IPS DF 4.7 (cell line): ENCODE results near the gene OR4K17.
"Not testable (repeated sequence)": the region's sequence is repeated elsewhere in the genome, so short reads cannot be mapped to it uniquely, and the experiment has no call there.

Source experiments
- DNase-seq: peaks from one replicate; pipeline ENCODE4 v3.0.0-alpha.2; 2013; ENCODE audit warnings: low spot score; ENCODE audit errors: extremely low read depth

The OR4K17 gene, protein sequence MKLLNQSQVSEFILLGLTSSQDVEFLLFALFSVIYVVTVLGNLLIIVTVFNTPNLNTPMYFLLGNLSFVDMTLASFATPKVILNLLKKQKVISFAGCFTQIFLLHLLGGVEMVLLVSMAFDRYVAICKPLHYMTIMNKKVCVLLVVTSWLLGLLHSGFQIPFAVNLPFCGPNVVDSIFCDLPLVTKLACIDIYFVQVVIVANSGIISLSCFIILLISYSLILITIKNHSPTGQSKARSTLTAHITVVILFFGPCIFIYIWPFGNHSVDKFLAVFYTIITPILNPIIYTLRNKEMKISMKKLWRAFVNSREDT

DNA sequence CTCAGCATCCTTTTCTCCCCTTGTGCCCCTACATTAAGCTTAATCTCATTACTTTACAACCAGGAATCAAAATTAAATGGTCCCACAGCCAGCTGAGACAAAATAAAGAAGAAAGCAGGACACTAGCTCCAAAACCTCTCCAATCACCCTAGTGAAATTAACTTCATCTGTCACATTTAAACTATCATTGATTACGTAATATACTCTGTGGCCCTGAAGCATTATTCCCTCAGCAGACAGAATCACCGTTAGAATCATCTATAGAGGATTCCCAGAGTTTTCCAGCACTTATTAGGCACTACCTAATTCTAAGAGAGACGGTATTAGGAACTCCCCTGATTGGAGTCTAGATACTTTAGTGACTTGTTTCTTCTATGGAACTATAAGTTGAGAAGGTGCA is at the start of gene OR4K17:
Gene OR4K17 (plus strand): TSS at position 302 of the 400 bp plus-strand sequence. CDS start 6,761 bp downstream, outside the sequence.
- DNase-seq: no peak

DNA sequence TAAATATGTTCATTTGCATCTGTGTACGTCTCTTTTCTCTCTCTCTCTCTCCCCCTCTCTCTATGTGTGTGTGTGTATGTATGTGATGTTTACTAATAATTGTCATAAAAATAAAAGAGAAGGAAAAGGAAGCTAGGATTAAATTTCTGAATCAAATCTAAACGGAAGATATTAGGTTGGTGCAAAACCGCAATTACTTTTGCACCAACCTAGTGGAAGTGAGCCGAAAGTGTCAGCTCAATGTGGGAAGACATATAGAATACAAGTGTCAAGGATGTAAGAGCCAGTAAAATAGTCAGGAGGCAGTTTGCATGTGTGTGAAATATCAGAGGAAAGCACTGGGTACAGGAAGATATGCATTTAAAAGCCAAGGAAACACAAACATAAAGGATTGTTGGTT is 18.5 kb upstream of the OR4K17 start:
- DNase-seq: no peak

DNA sequence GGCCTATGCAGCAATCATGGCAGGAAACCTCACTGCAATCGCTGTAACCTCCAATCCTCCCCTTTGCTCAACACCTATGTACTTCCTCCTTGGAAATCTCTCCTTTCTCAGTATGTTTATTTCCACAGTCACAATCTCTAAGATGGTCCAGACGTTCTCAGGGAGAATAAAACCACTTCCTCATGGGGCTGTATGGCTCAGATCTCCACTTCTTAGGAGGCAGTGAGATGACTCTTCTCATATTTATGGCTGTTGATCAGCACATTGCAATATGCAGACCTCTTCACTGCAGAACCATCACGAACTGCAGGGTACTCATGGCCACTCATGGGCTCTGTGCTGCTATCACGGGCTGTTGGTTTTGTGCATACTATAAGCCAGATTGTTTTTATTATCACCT is 17.1 kb upstream of the OR4K17 start:
- no peak for DNase-seq

DNA sequence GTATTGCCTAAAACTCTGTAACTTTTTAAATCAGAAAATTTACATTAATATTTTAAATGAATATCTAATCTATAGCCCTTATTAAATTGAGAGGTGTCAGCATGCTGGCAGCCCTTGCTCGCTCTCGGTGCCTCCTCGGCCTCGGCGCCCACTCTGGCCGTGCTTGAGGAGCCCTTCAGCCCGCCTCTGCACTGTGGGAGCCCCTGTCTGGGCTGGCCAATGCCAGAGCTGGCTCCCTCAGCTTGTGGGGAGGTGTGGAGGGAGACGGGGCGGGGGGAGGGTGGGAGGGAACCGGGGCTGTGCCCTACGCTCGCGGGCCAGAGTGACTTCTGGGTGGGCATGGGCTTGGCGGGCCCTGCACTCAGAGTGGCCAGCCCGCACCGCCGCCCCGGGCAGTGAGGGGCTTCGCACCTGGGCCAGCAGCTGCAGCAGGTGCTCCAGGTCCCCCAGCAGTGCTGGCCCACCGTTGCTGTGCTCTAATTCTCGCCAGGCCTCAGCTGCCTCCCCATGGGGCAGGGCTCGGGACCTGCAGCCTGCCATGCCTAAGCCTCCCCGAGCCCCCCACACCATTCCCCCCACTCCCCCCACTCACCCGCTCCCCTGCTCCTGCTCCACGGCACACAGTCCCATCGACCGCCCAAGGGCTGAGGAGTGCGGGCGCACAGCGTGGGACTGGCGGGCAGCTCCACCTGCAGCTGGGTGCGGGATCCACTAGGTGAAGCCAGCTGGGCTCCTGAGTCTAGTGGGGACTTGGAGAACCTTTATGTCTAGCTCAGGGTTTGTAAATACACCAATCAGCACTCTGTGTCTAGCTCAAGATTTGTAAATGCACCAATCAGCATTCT is 11.4 kb upstream of the OR4K17 start:
- not testable (repeated sequence) for DNase-seq

DNA sequence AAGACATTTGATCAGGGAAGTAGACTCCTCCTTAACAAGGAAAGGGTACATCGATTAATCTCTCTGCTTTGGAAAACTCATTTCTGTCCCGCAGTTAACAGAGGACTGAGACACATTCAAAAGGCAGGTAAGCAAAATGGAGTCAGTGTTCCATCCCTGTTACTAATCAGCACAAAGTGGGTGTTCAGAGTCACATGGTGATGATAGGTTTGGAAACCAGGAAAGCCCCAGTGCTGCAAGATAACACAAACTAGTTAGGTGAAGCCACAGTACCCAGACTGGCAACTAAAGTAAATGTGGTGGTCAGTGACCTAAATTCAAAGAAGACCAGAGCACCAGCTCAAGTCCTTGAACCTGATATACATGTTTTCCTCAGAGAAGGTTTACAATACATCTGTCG is 1.8 kb downstream of the OR4K17 start:
- no peak for DNase-seq

DNA sequence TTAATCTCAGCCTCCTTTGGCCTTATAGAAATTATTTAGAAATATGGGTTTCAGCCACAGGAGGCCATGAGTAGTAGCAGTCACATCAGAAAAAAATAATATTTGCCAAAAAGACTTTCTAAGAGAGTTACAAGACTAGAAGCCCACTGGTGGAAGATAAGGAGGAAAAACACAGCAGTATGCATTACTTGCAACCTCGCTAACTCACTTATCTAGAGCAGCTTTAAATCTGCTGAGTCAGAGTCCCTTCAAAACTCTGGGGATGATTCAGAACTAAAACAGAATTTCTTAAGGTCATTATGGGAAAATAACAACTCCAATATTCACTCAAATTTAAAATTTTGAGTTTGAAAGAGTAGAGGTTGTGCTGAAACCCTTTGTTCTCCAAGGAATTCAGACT is 6.2 kb downstream of the OR4K17 start:
- DNase-seq: no peak

DNA sequence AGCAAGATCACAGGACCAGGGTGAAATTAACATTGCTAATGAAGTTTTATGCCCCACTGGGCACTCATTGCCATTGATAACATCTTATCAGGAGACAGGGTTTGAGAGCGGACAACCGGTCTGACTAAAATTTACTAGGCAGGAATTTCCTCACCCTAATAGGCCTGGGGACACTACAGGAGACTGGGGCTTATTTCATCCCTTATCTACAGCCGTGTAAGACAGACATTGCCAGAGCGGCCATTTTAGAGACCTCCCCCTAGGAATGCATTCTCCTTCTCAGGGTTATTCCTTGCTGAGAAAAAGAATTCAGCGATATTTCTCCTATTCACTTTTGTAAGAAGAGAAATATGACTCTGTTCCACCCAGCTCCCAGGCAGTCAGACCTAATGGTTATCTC is 8.3 kb downstream of the OR4K17 start:
- no peak for DNase-seq

DNA sequence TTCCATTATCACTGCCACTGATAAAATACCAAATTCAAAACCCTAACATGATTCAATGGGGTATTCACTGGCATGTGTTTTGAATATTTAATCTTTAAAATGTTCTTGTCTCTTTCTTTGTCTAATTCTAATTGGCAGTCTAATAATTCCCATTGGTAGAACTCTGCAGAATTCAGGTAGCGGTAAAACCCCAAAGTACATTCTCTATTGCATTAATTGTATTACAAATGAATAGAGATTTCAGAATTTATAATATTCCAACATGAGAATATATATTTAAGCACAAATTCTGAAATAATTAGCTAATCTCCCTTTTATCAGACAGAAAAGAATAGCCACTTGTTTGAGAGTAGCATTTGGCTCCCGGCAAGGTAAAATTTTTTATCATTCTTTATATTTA is 28.0 kb downstream of the OR4K17 start, which contains the start of gene OR4N5:
Gene OR4N5 (plus strand): TSS at position 301 of the 400 bp plus-strand sequence. CDS start 4,916 bp downstream, outside the sequence.
- no peak for DNase-seq

DNA sequence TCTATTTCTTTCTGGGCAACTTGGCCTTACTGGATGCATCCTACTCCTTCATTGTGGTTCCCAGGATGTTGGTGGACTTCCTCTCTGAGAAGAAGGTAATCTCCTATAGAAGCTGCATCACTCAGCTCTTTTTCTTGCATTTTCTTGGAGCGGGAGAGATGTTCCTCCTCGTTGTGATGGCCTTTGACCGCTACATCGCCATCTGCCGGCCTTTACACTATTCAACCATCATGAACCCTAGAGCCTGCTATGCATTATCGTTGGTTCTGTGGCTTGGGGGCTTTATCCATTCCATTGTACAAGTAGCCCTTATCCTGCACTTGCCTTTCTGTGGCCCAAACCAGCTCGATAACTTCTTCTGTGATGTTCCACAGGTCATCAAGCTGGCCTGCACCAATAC is 33.4 kb downstream of the OR4K17 start:
- no peak for DNase-seq

DNA sequence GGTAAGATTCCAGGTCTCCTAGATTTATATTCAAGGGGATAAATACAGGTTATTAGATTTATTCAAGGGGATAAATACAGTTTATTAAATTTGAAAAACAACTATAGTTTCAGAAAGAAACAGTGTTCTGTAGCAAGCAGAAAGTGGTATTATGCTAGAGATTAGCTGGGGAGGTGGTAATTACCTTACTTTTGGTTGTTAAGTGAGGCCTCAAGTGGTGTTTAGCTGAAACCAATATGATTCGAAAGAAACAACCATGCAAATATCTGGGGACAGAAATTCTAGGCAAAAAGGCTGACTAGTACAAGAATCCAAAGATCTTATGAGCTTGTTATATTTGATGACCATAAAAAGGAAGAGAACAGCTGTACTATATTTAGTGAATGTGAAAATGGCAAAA is 34.3 kb downstream of the OR4K17 start:
- DNase-seq: no peak

DNA sequence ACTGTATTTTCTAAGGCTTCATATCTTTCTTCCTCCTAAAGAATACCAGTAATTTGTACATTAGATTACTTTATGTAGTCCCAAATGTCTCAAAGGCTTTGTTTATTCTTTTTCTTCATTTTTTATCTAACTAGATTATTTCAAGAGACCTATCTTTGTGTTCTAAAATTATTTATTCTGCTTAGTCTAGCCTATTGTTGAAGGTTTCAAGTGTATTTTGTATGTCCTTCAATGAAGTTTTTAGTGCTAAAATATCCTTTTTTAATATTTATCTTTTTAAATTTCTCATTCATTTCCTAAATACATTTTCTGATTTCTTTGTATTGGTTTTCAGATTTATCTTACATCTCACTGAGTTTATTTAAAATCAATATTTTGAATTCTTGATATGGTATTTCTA is 53.9 kb downstream of the OR4K17 start:
- no peak for DNase-seq

DNA sequence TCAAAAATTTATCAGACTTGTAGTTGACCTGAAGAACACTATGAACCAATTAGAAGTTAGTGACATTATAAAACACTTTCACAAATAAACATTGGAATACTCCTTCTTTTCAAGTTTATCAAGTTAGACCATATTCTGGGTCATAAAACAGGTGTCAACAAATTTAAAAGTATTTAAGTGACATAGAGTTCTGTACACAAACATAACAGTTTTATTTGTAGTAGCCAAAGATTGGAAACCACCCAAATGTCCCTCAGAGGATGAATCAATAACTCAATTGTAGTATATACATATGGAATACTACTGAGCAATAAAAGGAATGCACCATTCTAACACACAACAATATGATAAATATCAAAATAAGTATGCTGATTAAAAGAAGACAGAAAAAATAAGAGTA is 56.6 kb downstream of the OR4K17 start:
- DNase-seq: no peak

DNA sequence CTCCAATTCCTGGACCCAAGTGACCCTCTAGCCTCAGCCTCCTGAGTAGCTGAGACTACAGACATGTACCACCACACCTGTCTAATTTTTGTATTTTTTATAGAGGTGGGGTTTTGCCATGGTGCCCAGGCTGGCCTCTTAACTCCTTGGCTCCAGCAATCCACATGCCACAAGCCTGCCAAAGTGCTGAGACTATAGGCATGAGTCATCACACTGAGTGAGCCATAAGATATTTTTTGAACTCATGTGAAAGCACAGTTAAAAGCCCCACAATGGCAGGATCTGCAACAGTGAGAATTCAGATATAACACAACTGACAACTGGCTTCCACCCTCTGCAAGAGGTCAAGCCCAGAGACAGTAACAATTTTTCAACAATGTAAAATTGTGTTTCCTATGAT is 59.3 kb downstream of the OR4K17 start:
- DNase-seq: not testable (repeated sequence)
